ENCODE data around the gene BMAL1. TPM values are rescaled to one million over a fixed set of nuclear protein-coding genes. Genes with fewer than 3 reads are reported as not detected.

The BMAL1 gene
- total RNA-seq, 1 experiment from 2014 or later: 3.3 TPM

- Histone ChIP-seq H3K4me1 (ENCODE audit: insufficient read depth, low read length) (no peaks in the 10 kb centered on the region), H3K27ac (ENCODE audit: insufficient read length, low read depth, low read length) (no peak overlapping the region), H2AFZ (ENCODE audit: low read length) (no peak overlapping the region), H3K27me3 (ENCODE audit: insufficient read depth, low read length) (peaks cover 12% of the 10 kb centered on the region; the same call in 1 of the 2 replicates), H3K23me2 (ENCODE audit: insufficient read length, low read depth, low read length, poor library complexity, severe bottlenecking) (no peaks in the 10 kb centered on the region), H3K9me3 (ENCODE audit: control insufficient read depth, low read depth, low read length) (no peaks in the 10 kb centered on the region), H4K8ac (replicated peaks; ENCODE audit: insufficient read length, low read depth, low read length) (no peak overlapping the region), H3K79me2 (ENCODE audit: insufficient read depth, low read length) (no peaks in the 10 kb centered on the region), H3K4ac (ENCODE audit: low read depth, low read length) (no peak overlapping the region), H2BK12ac (ENCODE audit: insufficient read length, low read depth, low read length) (no peak overlapping the region), H4K5ac (ENCODE audit: insufficient read length, low read depth, low read length) (no peak overlapping the region), H3K79me1 (ENCODE audit: insufficient read depth, low read depth, low read length, poor library complexity, severe bottlenecking) (no peaks in the 10 kb centered on the region), H3K14ac (ENCODE audit: insufficient read depth, low read length) (no peak overlapping the region), H3K56ac (ENCODE audit: insufficient read length, low read depth, low read length) (no peak overlapping the region), H3K9ac (ENCODE audit: extremely low read depth, insufficient read length, low read length) (no peak overlapping the region), H3K18ac (ENCODE audit: insufficient read length, low read depth, low read length) (no peak overlapping the region), H3K4me2 (ENCODE audit: insufficient read depth, insufficient read length, low read length) (no peak overlapping the region), H4K91ac (ENCODE audit: insufficient read length, low read depth, low read length) (no peak overlapping the region), H2BK5ac (ENCODE audit: insufficient read length, low read length) (no peak overlapping the region), H3T11ph (ENCODE audit: low read length) (no peak overlapping the region), H2BK120ac (ENCODE audit: low read depth, low read length, poor library complexity, severe bottlenecking) (no peak overlapping the region), H2BK15ac (ENCODE audit: low read depth, low read length) (no peak overlapping the region), H3K23ac (ENCODE audit: insufficient read length, low read depth, low read length) (no peak overlapping the region), H2BK20ac (ENCODE audit: low read depth, low read length, poor library complexity, severe bottlenecking) (no peak overlapping the region), H4K20me1 (ENCODE audit: control insufficient read depth, insufficient read depth, insufficient read length) (no peaks in the 10 kb centered on the region), H2AK5ac (ENCODE audit: insufficient read length, low read length) (no peak overlapping the region)
- WGBS (ENCODE audit: extremely low coverage, insufficient read length, low lambda C conversion rate): no CpG with 5 or more reads among the region's 1 CpG
- H3K9me3 Mint-ChIP-seq: no peaks in the 10 kb centered on the region
- H3K4me1 Mint-ChIP-seq: peaks cover 2 to 5% of the 10 kb centered on the region in 2 experiments
- peaks cover 65% of the 10 kb centered on the region for H3K27me3 Mint-ChIP-seq (ENCODE audit: low read depth)
- H3K27ac Mint-ChIP-seq: no peak overlapping the region
- no peak overlapping the region for H3K4me3 Mint-ChIP-seq
- no peaks in the 10 kb centered on the region for H3K36me3 Mint-ChIP-seq (ENCODE audit: insufficient read depth in 1 of 3, low read depth in 3 of 3)
- DNase-seq: no peak
- TF ChIP-seq CTCF (conservative IDR thresholded peaks at IDR 0.05): no peak
These were observed 6.4 kb upstream of the BMAL1 start for GRCh38 chr11:13271060-13271693.
